GM19467 (cell line): ENCODE measurements around the gene COLEC12.
"Not testable (repeated sequence)": the region's sequence is repeated elsewhere in the genome, so short reads cannot be mapped to it uniquely, and the experiment has no call there.

Experiments used
- ATAC-seq: cut with Tn5 transposase; IDR thresholded peaks from one replicate; pipeline ENCODE4 v1.9.1; 2021; ENCODE audit warnings: mild to moderate bottlenecking, moderate library complexity; ENCODE audit not compliant: unreplicated experiment

The COLEC12 gene

GRCh38 chr18:295756-296490, 204.6 kb downstream of the COLEC12 start:
- ATAC-seq, result no peak

GRCh38 chr18:294566-294965, 205.9 kb downstream of the COLEC12 start:
- ATAC-seq, result no peak

GRCh38 chr18:293536-293935, 207.0 kb downstream of the COLEC12 start:
- no peak for ATAC-seq

- ATAC-seq, result no peak
These were observed 208.2 kb downstream of the COLEC12 start for GRCh38 chr18:292271-292670.

- not testable (repeated sequence) for ATAC-seq
These were observed 210.5 kb downstream of the COLEC12 start for GRCh38 chr18:289970-290369.

- ATAC-seq, result no peak
These were observed 211.5 kb downstream of the COLEC12 start for GRCh38 chr18:289026-289425.

- no peak for ATAC-seq
These were observed 213.8 kb downstream of the COLEC12 start for GRCh38 chr18:286515-287310.

- ATAC-seq, result no peak
These were observed 214.7 kb downstream of the COLEC12 start for GRCh38 chr18:285817-286216.

- ATAC-seq, result no peak
These were observed 225.0 kb downstream of the COLEC12 start for GRCh38 chr18:275486-275885.

- no peak for ATAC-seq
These were observed 226.2 kb downstream of the COLEC12 start for GRCh38 chr18:274313-274712.

- no peak for ATAC-seq
These were observed 227.0 kb downstream of the COLEC12 start for GRCh38 chr18:273525-273924.

GRCh38 chr18:272650-273049, 227.9 kb downstream of the COLEC12 start:
- no peak for ATAC-seq

GRCh38 chr18:269480-270095, 230.9 kb downstream of the COLEC12 start:
- no peak for ATAC-seq

- ATAC-seq, result peak; percentile 87
These were observed 232.6 kb downstream of the COLEC12 start, which contains the start of gene THOC1 for GRCh38 chr18:267688-268552. Gene THOC1 (minus strand): TSS chr18:268047. CDS start chr18:268019, 28 bp downstream.

GRCh38 chr18:267380-267687, 233.2 kb downstream of the COLEC12 start:
- no peak for ATAC-seq
